Medulla oblongata (tissue), 1 donor: ENCODE measurements around the gene GP9.

ENCODE experiments used
- DNase-seq: peaks from one replicate; pipeline ENCODE4 v3.0.0-alpha.2; 2015; ENCODE audit errors: extremely low spot score

Gene GP9

DNA sequence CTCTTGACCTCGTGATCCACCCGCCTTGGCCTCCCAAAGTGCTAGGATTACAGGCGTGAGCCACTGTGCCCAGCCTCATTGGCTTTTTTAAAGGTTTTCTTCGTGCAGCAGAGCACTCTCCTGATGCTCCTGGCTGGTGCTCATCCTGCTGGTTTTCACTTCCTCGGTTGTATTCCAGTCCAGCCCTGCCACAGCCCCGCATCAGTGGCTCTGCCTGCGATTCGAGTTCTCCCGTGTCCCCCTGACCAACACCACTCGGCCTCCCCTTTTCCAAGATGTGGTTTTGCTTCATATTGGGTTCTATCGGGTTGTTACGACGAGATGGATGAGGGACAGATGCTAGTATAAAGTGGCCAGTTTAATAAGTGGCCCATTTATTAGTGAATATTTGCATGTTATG lies 31.7 kb upstream of the GP9 start:
- DNase-seq = no peak

- no peak for DNase-seq
Observed at GRCh38 chr3:129030611-129031010, 30.0 kb upstream of the GP9 start.

DNA sequence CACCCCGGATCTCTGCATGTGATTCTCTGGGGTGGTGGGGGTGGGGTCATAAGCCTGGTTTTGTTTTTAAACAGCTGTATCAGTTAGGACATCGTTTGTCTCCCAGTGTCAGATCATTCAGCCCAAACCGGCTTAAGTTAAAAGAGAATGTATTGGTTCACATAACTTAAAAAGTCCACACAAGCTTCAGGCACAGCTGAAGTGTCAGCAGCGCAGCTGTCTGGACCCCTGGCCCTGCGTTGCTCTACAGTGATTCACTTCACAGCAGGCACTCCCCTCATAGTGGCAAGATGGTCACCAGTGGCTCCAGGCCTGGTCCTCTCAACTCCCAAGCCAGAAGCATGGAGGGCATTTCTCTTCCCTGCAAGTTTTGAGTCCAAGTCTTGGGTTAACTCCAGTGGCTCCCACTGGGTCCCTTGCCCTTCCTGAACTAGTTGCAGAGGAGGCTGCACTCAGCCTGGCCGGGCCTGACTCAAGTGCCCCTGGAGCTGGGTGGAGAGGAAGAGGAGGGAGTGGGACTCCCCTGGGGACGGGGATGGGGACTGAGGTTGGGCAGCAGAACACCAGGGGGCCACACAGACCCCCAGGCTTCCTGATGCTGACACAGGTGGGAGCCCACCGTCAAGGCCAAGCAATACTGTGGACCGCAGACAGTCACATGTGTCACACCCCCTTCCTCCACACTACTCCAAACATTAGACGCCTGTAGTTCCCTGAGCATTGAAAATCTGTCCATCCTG lies 28.9 kb upstream of the GP9 start:
- no peak for DNase-seq

- DNase-seq = no peak
Observed at GRCh38 chr3:129032716-129033115, 27.9 kb upstream of the GP9 start.

DNA sequence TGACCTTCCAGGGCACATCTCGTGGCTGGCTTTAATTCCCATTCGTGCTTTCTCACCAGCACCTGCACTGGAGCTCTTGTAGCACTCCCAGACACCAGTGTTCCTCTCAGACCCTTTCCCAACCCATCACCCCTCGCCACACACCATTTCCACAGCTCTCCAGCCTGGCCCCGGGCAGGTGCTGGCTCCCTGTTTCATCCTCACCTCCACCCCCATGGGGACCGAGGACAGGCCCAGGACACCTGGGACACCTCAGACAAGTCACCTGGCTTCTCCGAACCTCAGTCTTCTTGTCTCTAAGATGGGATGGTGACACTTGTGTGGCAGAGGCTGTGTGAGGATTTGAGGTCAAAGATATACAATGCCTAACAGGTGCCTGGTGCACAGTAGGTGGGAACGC lies 27.4 kb upstream of the GP9 start:
- no peak for DNase-seq

DNA sequence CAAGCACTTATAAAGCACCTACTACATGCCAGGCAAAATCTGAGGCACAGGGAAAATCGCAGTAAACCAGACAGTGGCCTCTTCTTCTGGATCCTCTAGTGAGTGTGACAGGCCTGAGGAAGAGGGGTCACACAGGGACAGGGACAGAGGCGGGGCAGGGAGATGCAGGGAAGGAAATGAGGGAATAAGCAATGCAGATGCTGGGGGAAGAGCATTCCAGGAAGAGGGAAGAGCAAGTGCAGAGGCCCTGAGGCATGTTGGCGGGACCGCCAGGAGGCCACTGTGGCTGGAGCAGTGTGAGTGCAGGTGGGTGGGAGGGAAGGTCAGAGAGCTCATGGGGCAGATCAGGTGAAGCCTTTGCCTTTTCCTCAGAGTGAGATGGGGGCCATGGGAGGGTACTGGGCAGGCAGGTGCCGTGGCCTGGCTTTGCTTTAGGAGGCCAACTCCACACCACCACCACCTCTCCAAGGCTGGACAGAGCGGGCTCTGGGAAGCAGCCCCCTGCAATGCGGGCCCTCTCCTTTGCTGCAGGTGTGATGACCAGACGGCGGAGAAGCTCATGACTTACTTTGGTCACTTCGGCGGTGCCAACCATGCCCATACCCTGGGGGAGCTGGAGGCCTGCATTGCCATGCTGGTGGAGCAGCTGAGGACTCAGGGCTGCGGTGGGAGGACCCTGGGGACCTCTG lies 26.8 kb upstream of the GP9 start:
- no peak for DNase-seq

DNA sequence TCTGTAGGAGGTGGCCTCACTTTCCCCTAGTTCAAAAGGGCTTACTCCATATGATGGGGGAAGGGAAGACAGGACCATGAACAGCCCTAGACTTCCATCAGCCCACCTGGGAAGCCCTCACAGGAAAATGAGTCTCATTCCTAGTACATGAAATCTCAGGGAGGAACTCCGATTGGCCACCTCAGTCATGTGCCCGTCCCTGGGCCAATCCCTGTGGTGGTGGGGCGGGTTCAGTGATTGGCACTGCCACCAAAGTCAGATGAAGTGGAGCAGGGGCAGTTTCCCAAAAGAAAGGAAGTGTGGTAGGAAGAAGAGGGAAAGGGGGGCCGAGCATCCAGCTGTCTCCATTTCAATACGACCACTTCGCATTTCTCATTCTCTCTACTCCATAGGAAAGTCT lies 25.9 kb upstream of the GP9 start:
- DNase-seq = no peak

- no peak for DNase-seq
Observed at GRCh38 chr3:129035360-129036221, 25.0 kb upstream of the GP9 start.

DNA sequence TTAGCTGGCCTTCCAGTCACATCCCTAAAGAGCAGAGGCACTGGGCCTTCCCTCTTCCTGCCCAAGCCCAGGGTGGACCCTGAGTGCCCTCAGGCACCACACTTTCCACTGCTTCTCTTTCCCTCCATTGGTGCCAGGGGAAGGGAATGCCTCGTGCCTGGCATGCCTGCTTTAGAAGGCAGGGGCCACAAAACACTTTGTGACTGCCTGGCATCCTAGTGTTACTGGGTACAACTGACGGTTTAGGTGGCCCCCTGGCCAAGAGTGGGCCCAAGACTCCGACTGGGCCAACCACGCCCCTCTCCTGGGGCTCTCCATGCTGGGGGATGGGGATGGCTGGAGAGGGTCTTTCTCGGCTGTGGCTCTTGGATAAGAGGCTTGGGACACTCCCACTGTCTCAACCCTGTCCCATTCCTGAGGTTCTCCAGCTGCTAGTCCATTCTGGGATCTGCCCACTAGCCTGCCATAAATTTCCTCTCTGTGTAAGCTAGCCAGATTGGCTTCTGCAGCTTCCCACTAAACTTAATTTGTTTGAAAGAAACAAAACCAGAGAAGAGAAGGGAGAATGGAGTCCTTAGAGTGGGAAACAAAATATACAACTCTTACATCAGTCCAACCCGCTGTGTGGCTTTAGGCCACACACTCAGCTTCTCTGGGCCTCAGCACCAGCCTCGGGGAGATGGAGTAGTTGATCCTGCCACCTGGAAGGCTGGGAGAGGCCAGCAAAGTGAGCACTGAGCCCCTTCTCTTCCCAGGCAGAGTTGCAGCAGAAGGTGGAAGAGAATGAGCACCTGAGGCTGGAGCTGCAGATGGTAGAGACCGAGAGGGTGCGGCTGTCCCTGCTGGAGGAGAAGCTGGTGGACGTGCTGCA lies 24.1 kb upstream of the GP9 start:
- no peak for DNase-seq

GRCh38 chr3:129037093-129037419 lies 23.5 kb upstream of the GP9 start:
- no peak for DNase-seq

GRCh38 chr3:129038121-129038855 lies 22.3 kb upstream of the GP9 start:
- no peak for DNase-seq

DNA sequence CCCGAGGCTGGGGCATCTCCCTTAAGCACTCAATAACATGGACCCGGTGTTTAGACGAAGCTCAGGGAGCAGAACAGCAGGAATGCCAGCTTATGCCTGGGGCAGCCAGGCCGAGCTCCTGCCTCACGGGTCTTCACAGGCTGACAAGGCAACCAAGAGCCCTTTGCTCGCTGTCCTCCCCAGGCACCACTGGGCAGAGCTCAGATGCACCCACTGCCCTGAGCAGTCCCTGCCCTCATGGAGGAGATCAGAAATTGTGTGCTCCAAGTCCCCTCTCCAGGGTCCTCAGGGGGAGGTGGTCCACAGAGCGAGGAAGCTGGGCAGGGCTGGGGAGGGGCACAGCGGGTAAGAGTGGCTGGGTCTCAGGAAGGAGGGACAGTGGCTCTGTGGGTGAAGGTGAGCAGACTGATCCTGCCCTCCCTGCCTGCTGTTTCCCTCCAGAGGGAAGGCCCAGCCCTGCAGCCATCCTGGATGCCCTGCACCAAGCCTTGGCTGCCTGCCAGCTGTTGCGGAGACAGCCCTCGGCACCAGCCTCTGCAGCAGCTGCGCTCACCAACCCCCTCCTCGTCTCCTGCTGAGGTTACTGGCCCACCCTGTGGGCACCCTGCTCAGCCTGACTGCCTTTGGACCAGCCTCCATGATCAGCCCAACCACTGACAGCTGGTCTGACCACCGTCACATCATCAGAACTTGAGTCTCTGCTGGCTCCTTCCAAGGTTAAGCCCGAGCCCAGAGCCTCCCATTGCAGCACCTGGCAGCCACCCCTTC lies 21.1 kb upstream of the GP9 start:
- no peak for DNase-seq

DNA sequence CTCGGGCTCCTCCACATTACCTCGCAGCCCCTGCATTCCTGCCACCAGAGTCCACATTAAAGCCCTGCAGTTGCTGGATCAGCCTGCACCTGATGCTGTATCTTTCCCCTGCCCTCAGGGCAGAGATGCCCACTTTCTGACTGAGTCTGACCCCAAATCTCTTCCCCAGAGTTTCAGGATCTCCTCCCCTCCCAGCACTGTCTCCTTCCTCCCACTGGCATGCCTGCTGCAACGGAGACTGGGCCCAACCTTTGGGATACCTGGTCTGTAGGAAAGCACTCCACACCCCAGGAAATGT lies 20.6 kb upstream of the GP9 start:
- no peak for DNase-seq

DNA sequence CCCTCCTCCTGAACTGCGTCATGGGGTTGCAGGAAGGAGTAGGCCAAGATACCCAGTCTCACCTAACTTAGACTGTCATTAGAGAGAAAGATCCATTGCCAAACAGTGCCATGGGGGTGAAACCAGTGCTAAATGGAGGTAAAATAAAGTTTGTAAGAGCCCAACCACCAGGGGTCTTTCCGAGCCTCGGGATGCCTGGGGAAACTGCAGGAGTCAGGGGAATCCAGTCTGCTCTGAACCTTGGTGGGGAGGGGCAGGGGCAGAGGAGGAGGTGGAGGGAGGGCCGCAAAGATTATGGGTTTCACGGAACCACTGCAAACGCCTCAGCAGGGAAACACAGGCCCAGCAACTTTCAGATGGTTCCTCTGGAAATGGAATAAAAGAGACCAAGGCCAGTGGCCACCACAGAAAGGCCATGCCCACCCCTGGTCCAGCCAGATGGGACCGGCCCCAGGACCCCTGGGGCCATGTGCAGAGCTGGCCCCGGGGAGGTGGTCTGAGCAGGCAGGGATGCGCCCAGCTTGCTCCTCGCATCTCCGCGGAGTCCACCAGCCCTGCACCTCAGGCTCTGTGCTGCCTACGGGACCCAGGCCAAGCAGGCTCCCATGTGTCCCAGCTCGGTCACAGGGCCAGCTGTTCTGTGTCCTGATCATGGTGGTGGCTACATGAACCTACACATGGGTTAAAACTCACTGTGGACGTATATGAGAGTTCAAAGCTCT lies 19.8 kb upstream of the GP9 start:
- DNase-seq = no peak

GRCh38 chr3:129045675-129046036 lies 14.9 kb upstream of the GP9 start:
- DNase-seq = no peak

DNA sequence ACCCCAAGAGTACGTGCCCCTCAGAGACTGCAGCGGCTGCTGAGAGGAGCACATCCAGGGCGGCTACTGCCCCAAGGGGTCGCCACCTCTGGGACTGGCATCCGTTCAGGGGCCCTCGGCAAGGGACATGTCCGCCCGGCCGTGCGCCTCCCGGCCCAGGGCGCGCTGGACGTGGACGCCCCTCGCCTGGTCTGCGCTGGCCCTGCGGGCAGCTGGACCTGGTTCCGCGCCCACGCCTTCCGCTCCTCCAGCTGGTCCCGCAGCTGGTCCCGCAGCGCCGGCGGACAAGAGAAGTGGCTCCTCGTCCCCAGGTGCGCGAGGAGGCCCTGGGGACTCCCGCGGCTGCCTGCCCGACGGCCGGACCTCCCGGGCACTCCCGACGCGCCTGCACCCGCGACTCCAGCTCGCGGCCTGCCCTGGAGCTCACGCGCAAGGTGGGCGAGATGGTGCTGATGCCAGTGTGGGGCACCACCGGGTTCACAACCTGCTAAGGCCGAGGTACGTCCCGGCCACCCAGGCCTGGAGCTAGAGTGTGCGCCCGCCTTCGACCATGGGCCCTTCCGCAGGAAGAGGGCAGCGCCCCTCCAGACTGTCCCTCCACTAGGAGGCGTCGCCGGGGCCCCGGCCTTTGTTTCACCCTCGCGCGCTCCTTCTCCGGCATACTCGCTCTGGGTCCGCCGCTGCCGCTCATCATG lies 14.4 kb upstream of the GP9 start:
- no peak for DNase-seq

GRCh38 chr3:129046732-129047552 lies 13.6 kb upstream of the GP9 start:
- DNase-seq = no peak

DNA sequence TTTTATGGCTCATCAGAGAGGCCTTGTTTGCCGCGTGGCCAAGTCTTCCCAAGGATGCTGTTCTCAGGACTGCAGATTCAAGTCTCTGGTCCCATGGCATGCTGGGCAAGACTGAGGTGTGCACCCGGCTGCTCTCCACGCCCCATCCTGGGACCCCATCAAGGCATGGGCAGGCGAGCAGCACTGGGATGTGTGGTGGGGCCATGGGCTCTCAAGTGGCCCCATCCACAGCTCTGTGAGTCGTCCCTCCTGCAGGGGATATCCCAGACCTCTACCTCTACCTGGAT lies 13.1 kb upstream of the GP9 start:
- no peak for DNase-seq
